COLO668 (cell line): ENCODE data around the gene MGAT1.

Experiments
- DNase-seq: peaks from one replicate; lab custom pipeline; 2025; ENCODE audit not compliant: unreplicated experiment; lab: John Stamatoyannopoulos, UW

MGAT1 gene

GRCh38 chr5:180824630-180825476 is 22.2 kb upstream of the MGAT1 start:
- no peak for DNase-seq

GRCh38 chr5:180823940-180824629 is 21.5 kb upstream of the MGAT1 start:
- no peak for DNase-seq

GRCh38 chr5:180823346-180823745 is 20.7 kb upstream of the MGAT1 start:
- no peak for DNase-seq

DNA sequence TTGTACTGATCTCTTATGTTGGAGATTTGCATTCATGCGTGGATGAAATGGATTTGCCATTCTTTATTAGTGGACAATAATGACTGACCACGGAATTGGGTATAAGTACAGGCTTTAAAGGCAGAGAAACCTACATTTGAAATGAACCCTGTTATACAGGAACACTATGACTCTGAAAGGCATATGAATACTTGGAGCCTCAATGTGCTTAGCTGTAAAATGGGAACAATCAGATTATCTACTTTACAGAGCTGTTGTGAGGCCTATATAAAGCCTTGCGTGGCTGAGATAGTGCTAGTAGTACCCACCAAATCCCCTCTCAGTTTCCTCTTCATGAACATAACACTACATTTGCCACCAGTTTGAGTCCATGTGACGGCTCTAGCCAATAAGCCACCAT is 18.9 kb upstream of the MGAT1 start:
- no peak for DNase-seq

DNA sequence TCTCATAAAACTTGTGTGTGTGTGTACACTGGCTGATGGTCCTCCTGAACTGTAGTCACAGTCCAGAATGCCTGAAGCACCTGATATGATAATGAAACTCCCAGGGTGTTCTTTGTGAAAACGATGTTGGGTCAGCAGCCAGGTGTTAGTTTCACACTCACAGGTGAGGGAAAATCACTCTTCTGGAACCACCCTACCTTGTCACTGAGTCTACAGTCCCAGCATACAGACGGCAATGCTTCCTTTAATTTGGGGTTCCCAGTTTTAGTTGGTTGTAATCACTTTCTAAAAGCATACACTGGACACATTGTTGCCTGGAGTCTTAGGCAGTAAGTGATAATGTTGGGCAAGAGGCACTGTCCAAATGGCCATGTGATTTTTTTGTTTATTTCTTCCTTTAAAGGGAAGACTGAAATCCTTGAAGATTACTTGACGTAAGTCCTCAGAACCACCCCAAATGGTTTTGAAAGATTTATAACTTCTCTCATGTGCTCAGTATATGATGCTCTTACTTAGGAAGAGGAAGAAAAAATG is 18.2 kb upstream of the MGAT1 start:
- DNase-seq: peak; percentile 36

GRCh38 chr5:180818677-180819341 is 16.2 kb upstream of the MGAT1 start:
- DNase-seq: no peak

GRCh38 chr5:180817893-180818674 is 15.5 kb upstream of the MGAT1 start:
- no peak for DNase-seq

DNA sequence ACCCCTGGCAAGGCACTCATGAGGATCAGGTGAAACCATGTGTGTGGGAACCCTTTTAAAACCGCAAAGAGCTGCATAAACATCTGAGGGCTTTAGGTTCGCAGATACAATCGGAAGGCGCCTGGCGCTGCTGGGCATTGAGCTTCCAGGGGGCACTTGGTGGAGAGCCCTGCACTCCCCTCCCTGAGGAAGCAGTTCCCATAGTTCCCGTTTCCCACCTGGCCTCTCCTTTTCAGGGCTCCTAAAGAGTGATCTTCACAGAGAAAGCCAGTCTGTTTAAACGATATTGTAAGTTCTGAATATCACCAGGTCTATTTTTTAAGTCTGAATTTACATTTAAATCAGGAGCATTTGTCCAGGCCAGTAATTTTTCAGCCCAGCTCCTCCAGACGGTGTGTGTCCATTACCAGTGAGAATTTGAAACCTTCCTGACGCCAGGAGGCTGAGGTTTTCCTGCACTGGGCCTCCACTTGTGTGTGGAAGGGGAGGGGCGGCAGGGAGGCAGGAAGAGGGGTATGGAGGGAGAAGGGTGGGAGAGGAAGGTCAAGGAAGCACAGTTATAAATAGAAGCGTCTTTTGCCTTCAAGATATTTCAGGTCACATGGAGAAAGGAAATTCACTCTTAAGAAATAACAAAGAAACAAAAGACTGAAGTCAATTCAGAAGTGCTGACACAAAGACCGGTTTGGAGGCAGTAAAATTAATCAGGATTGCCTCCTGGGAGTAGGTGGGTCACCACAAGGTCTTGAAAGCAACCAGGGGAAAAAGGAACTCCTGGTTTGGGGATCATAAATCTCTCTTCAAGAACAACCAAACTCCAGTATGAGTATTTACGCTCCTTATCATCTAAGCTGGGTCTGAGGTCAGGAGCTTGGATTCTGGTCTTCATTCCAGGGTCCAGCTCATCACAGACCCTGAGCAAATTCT is 14.3 kb upstream of the MGAT1 start:
- peak; percentile 19 for DNase-seq

DNA sequence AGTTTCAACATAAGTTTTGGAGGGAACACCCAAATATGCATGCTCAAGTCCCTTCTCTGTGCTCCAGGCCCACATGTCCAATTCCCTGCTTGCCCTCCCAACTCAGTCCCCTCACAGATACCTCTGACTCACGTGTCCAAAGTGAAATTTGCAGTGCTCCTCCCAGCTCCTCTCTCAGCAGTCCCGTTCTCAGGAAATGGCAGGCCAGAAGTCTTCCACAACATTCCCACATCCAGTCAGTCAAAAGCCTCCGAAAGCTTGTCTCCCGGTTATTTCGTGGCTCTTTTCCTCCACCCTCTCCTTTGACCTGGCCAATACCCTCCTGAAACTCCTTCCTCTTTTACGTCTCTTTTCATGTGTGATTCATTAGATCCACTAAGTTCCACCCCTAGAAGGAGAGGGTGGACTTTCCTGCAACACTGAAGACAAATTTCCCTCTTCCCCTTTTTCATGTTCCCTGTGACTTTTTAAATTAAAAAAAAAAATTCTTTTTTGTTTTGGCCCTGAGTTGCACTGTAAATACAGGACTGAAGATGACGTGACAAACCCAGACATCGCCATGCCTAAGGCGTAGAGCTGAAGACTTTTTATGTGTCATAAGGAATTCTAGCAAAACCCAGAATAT is 12.8 kb upstream of the MGAT1 start:
- no peak for DNase-seq

DNA sequence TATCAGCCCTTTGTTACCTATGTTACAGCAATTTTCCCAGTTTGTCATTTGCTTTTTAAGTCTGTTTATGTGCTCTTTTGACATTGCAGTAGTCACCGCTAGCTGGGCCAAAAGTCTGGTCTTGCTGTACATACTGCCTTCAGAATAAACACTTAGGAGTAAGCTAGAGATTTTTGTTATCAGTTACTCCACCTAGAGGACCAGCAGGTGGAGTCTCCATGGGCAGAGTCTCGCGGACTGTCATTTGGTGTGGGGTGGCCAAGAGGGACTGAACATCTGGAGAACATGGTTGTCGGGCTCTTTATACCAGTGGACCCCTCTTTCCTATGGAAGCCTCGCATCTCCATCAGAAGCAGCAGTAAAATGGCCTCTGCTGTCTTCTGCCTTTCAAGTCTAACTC is 10.8 kb upstream of the MGAT1 start:
- DNase-seq: no peak

DNA sequence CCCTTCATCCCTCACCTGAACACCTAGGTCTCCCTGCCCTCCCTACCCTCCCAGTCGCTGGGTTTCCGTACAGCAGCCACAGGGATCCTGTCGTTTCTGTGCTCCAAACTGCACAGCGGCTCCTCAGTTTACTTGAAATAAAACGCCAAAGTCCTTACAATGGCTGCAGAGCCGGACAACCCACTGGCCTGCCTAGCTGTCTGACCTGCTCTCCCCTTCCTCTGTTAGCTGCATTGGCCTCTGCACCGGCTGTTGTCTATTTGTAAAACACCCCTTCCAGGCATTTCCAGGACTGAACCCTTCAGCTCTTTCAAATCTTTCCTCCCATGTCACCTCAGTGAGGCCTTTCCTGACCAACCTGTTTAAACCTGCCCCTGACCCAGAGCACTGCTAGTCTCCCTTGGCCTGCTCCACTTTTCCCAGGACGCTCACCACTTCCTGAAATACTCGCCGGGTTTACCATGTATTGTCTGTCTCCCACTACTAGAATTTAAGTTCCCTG is 9.1 kb upstream of the MGAT1 start:
- DNase-seq: peak; percentile 9

DNA sequence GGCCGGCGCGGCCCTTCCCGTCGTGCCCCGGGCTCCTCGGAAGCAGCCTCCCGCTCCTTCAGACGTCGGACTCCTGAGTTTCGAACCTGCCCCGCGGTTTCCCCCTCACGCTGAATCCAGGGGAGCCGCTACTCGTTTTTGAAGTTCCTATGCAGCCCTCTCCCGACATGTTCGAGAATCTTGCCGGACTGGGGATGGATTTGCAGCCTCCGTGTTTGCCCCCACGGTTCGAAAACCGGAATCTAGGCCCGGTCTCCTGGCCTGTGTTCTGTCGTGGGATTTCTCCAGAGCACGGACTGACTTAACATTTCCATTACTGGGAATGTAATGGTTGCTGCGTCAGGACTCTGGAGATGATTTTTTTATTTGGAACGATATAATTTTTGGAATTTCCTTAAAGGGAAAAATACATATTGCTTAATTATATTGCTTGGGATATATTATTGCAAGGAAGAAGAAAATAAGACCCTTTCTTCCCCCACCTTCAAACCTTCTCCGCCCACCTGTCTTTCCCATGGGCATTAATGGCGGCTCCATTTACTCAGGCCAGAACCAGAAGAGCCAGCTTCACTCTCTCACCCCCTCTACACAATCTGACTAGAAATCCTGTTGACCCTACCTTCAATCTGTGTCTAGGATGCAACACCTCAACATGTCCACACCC is 8.5 kb upstream of the MGAT1 start:
- no peak for DNase-seq

DNA sequence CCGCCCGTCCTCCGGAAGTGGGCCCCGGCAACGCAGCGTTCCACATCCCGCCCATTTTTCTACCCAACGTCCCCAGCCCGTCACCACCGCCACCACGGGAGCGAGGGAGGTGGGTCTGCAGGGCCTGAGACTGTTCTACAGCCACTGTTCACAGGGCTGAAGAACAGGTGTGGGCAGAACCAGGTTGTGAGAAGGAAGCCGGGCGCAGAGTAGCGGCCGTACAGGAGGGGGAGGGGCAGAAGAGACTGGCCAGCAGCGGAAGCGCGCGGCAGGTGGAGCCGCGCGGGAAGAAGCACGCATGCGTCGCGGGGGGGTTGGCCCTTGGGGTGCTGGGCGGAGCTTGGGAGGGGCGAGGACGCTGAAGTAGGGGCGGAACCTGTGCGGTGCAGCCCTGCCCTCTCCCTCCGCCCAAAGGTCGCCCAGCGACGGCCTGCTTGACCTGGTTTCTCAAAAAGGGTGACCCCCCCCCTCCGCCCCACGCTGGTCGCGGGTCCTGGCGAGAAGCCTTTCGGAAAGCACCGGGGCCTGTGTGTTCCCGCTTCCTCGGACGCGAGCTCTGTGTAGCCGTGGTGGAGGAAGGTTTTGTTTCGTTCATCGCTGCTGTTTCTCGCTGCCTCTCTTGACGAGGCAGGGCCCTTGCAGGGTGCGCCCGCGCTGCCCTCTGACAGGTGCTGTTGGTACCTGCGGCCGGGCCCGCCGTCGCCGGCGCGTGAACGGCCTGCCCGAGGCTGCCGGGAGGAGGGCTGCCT is 7.8 kb upstream of the MGAT1 start:
- DNase-seq: peak; percentile 91

DNA sequence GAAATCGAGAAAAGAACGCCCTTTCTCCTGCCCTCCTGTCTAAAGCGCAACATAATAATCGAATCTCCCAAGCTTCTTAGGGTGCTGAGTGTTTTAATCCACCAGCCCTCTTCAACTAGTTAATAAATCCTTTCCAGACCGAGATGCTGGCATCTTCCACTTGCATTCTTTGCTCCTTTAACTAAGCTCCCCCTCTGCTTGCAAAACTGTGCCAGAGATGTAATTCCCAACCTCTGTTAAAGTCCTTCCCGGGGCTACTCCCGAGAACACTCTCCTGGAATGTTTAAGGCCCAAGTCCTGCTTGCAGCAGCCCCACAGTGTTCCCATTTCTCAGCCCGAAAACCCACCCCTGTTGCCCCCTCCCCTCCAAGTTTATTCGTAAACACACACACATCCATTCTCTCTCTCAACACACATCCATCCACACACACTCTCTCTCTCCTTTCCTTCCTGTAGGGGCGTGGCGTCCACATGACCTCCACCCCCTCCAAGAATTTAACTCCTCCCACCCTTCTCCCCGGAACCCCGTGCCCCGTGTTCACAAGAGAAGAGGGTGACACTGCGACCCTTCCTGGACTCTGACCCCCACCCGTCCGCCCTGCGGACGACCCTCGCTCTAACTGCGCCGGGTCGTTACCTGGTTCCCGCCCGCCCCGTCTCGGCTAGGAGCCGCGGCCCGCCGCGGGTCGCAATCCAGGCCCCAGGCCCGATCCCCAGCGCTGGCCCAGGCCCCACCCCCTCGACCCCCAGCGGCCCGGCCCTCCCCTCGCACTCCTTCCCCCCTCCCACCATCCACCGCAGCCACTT is 7.0 kb upstream of the MGAT1 start:
- DNase-seq: peak; percentile 87

- DNase-seq: peak; percentile 6
These were observed 5.9 kb upstream of the MGAT1 start for GRCh38 chr5:180808461-180809000.

DNA sequence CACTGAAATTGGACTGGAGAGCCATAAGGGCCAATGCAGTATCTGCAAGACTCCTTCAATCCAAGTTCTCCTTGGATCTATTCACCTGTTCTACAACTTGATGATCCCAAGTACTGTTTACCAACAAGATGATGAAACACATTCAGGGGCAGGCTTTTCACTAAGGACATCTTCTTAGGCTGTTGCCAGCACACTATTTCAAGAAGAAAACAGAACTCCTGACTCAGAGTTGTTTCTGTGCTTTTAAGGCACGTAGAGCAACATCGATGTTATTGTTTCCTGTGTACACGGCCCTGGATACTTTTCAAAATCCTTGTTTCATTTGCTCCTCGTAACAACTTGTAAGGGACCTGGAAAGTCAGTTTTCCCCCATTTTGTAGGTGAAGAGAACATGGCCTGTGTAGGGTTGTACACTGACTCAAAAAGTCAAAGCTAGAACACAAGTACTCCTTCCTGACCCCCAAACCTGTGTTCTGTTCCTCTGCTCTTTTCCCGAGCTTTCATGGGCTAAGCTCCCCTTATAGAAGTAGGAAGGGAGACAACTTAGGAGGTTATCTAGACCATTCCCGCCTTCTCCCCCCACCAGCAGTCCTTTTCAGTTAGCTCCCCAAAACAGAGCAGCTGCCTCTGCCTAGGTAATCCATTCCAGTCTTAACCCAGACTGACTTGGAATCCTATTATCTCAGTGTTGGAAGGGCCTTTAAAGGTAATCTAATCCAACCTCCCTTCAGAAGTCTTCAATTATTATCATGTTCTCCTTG is 5.2 kb upstream of the MGAT1 start:
- DNase-seq: no peak
